Measurements from ENCODE around the gene PSAP.

Gene PSAP

GRCh38 chr10:71825217-71825616 is 25.8 kb downstream of the PSAP start:
- no peak for DNase-seq (ENCODE audit: low read depth)

- DNase-seq (ENCODE audit: low read depth): no peak
Measured at GRCh38 chr10:71824333-71824732, 26.7 kb downstream of the PSAP start.

GRCh38 chr10:71823356-71823755 is 27.7 kb downstream of the PSAP start:
- DNase-seq (ENCODE audit: low read depth): no peak

GRCh38 chr10:71821909-71822763 is 28.9 kb downstream of the PSAP start:
- DNase-seq (ENCODE audit: low read depth): peak; percentile 69

GRCh38 chr10:71820966-71821365 is 30.1 kb downstream of the PSAP start:
- no peak for DNase-seq (ENCODE audit: low read depth)

- DNase-seq (ENCODE audit: low read depth): no peak
Measured at GRCh38 chr10:71819985-71820384, 31.1 kb downstream of the PSAP start.

GRCh38 chr10:71819441-71819861 is 31.6 kb downstream of the PSAP start:
- no peak for DNase-seq (ENCODE audit: low read depth)

- no peak for DNase-seq (ENCODE audit: low read depth)
Measured at GRCh38 chr10:71818674-71819260, 32.3 kb downstream of the PSAP start.

GRCh38 chr10:71817831-71818655 is 33.0 kb downstream of the PSAP start:
- no peak for DNase-seq (ENCODE audit: low read depth)

GRCh38 chr10:71816936-71817618 is 34.0 kb downstream of the PSAP start:
- no peak for DNase-seq (ENCODE audit: low read depth)

GRCh38 chr10:71816421-71816851 is 34.6 kb downstream of the PSAP start:
- DNase-seq (ENCODE audit: low read depth): no peak

GRCh38 chr10:71815515-71816130 is 35.4 kb downstream of the PSAP start:
- no peak for DNase-seq (ENCODE audit: low read depth)

- no peak for DNase-seq (ENCODE audit: low read depth)
Measured at GRCh38 chr10:71814922-71815411, 36.1 kb downstream of the PSAP start.

- no peak for DNase-seq (ENCODE audit: low read depth)
Measured at GRCh38 chr10:71812913-71813590, 38.0 kb downstream of the PSAP start.

- DNase-seq (ENCODE audit: low read depth): no peak
Measured at GRCh38 chr10:71812016-71812912, 38.8 kb downstream of the PSAP start.

GRCh38 chr10:71811351-71811750 is 39.7 kb downstream of the PSAP start:
- no peak for DNase-seq (ENCODE audit: low read depth)

GRCh38 chr10:71810048-71810750 is 40.9 kb downstream of the PSAP start:
- DNase-seq (ENCODE audit: low read depth): no peak

GRCh38 chr10:71809628-71810027 is 41.4 kb downstream of the PSAP start:
- DNase-seq (ENCODE audit: low read depth): no peak
